H9 (cell line): Measurements from ENCODE around the gene NEK5. TPM values are rescaled to one million over a fixed set of nuclear protein-coding genes. Genes with fewer than 3 reads are reported as not detected.

ENCODE experiments used
- DNase-seq: peaks from one replicate; pipeline ENCODE4 v3.0.0-alpha.2; 2017
- H2AFZ ChIP-seq: one replicate; pipeline ENCODE4 v1.6.1; 2013; ENCODE audit warnings: mild to moderate bottlenecking, low read length, control low read depth, moderate library complexity
- H2AK5ac ChIP-seq: 2 replicates; pipeline ENCODE4 v1.6.1; 2013; ENCODE audit warnings: low read length, control low read depth, mixed read lengths; ENCODE audit not compliant: insufficient read length
- H2BK120ac ChIP-seq: one replicate; pipeline ENCODE4 v1.6.1; 2013; ENCODE audit warnings: low read depth, mild to moderate bottlenecking, low read length, control low read depth, inconsistent platforms; ENCODE audit not compliant: poor library complexity, severe bottlenecking
- H2BK12ac ChIP-seq: 2 replicates; pipeline ENCODE4 v1.6.1; 2013; ENCODE audit warnings: low read length, control low read depth, mixed read lengths, low read depth; ENCODE audit not compliant: insufficient read length
- H2BK15ac ChIP-seq: 2 replicates; pipeline ENCODE4 v1.6.1; 2013; ENCODE audit warnings: low read depth, low read length, control low read depth
- H2BK20ac ChIP-seq: one replicate; pipeline ENCODE4 v1.6.1; 2013; ENCODE audit warnings: low read depth, mild to moderate bottlenecking, low read length, control low read depth, inconsistent platforms; ENCODE audit not compliant: poor library complexity, severe bottlenecking
- H2BK5ac ChIP-seq: 2 replicates; pipeline ENCODE4 v1.6.1; 2013; ENCODE audit warnings: low read length, control low read depth, mixed read lengths; ENCODE audit not compliant: insufficient read length
- H3K14ac ChIP-seq: 2 replicates; pipeline ENCODE4 v1.6.1; 2013; ENCODE audit warnings: low read length, control low read depth; ENCODE audit not compliant: insufficient read depth
- H3K18ac ChIP-seq: 2 replicates; pipeline ENCODE4 v1.6.1; 2013; ENCODE audit warnings: low read depth, mild to moderate bottlenecking, mixed read lengths, low read length, control low read depth; ENCODE audit not compliant: insufficient read length
- H3K23ac ChIP-seq: 2 replicates; pipeline ENCODE4 v1.6.1; 2013; ENCODE audit warnings: low read length, control low read depth, mixed read lengths, low read depth; ENCODE audit not compliant: insufficient read length
- H3K23me2 ChIP-seq: 2 replicates; pipeline ENCODE4 v1.6.1; 2013; ENCODE audit warnings: low read depth, mild to moderate bottlenecking, mixed read lengths, low read length, control low read depth; ENCODE audit not compliant: insufficient read length, poor library complexity, severe bottlenecking
- H3K27ac ChIP-seq: 2 replicates; pipeline ENCODE4 v1.5.1; 2013; ENCODE audit warnings: low read length, control low read depth, mixed read lengths, low read depth; ENCODE audit not compliant: insufficient read length
- H3K27me3 ChIP-seq: 2 replicates; pipeline ENCODE4 v1.6.1; 2013; ENCODE audit warnings: low read length, control low read depth, inconsistent platforms; ENCODE audit not compliant: insufficient read depth
- H3K4ac ChIP-seq: 2 replicates; pipeline ENCODE4 v1.6.1; 2013; ENCODE audit warnings: low read depth, mild to moderate bottlenecking, control low read depth, inconsistent platforms, low read length, moderate library complexity
- H3K4me1 ChIP-seq: 2 replicates; pipeline ENCODE4 v1.6.1; 2013; ENCODE audit warnings: low read length, control low read depth, inconsistent platforms; ENCODE audit not compliant: insufficient read depth
- H3K4me2 ChIP-seq: 2 replicates; pipeline ENCODE4 v1.6.1; 2013; ENCODE audit warnings: low read length, control low read depth, mixed read lengths; ENCODE audit not compliant: insufficient read length, insufficient read depth
- H3K56ac ChIP-seq: 2 replicates; pipeline ENCODE4 v1.6.1; 2013; ENCODE audit warnings: low read depth, mild to moderate bottlenecking, mixed read lengths, low read length, control low read depth; ENCODE audit not compliant: insufficient read length
- H3K79me1 ChIP-seq: 2 replicates; pipeline ENCODE4 v1.6.1; 2013; ENCODE audit warnings: low read depth, mild to moderate bottlenecking, moderate library complexity, low read length, control low read depth, inconsistent platforms; ENCODE audit not compliant: insufficient read depth, poor library complexity, severe bottlenecking
- H3K79me2 ChIP-seq: 2 replicates; pipeline ENCODE4 v1.6.1; 2013; ENCODE audit warnings: low read length, control low read depth, inconsistent platforms; ENCODE audit not compliant: insufficient read depth
- H3K9ac ChIP-seq: 2 replicates; pipeline ENCODE4 v1.6.1; 2013; ENCODE audit warnings: low read length, control low read depth, mixed read lengths; ENCODE audit not compliant: insufficient read length; ENCODE audit errors: extremely low read depth
- H3K9me3 ChIP-seq: one replicate; pipeline ENCODE4 v1.6.1; 2013; ENCODE audit warnings: low read depth, low read length, inconsistent platforms; ENCODE audit not compliant: control insufficient read depth
- H3T11ph ChIP-seq: one replicate; pipeline ENCODE4 v1.6.1; 2013; ENCODE audit warnings: mild to moderate bottlenecking, low read length, control low read depth, inconsistent platforms
- H4K20me1 ChIP-seq: one replicate; pipeline ENCODE4 v1.6.1; 2013; ENCODE audit not compliant: control insufficient read depth, insufficient read length, insufficient read depth
- H4K5ac ChIP-seq: 2 replicates; pipeline ENCODE4 v1.6.1; 2013; ENCODE audit warnings: low read depth, mild to moderate bottlenecking, mixed read lengths, low read length, control low read depth; ENCODE audit not compliant: insufficient read length
- H4K8ac ChIP-seq: replicated peaks from 2 replicates; pipeline ENCODE4 v1.6.1; 2013; ENCODE audit warnings: low read length, control low read depth, mixed read lengths, low read depth; ENCODE audit not compliant: insufficient read length
- H4K91ac ChIP-seq: 2 replicates; pipeline ENCODE4 v1.6.1; 2013; ENCODE audit warnings: low read depth, mild to moderate bottlenecking, moderate library complexity, mixed read lengths, low read length, control low read depth; ENCODE audit not compliant: insufficient read length
- H3K27ac Mint-ChIP-seq, 3 experiments: 2 replicates in 2 of 3; 3 replicates in 1 of 3; pipeline ENCODE4 v1.8.0; 2020 to 2021; ENCODE audit warnings: mixed read lengths in 3 of 3, mild to moderate bottlenecking in 1 of 3, moderate library complexity in 1 of 3
- H3K27me3 Mint-ChIP-seq: 2 replicates; pipeline ENCODE4 v1.8.0; 2021; ENCODE audit warnings: low read depth, mild to moderate bottlenecking, moderate library complexity, mixed read lengths
- H3K36me3 Mint-ChIP-seq, 3 experiments: 2 replicates in 2 of 3; 3 replicates in 1 of 3; pipeline ENCODE4 v1.8.0; 2020 to 2021; ENCODE audit warnings: low read depth in 3 of 3, mixed read lengths in 3 of 3; ENCODE audit not compliant: insufficient read depth in 1 of 3
- H3K4me1 Mint-ChIP-seq, 2 experiments: 2 replicates each; pipeline ENCODE4 v1.8.0; 2020; ENCODE audit warnings: mixed read lengths in 2 of 2
- H3K4me3 Mint-ChIP-seq, 2 experiments: 2 replicates in 1 of 2; 3 replicates in 1 of 2; pipeline ENCODE4 v1.8.0; 2020 to 2021; ENCODE audit warnings: mild to moderate bottlenecking in 2 of 2, mixed read lengths in 2 of 2, moderate library complexity in 1 of 2
- H3K9me3 Mint-ChIP-seq, 2 experiments: 2 replicates in 1 of 2; 3 replicates in 1 of 2; pipeline ENCODE4 v1.8.0; 2020; ENCODE audit warnings: mild to moderate bottlenecking in 2 of 2, mixed read lengths in 2 of 2, moderate library complexity in 1 of 2
- WGBS: extraction: QIAGEN DNeasy Blood & Tissue Kit; methylation state at CpG from one replicate; pipeline ENCODE4 v1.1.7; 2013; ENCODE audit warnings: missing lambda C conversion rate, low lambda C conversion rate, mixed read lengths; ENCODE audit not compliant: insufficient read length; ENCODE audit errors: extremely low coverage; 5-methylcytosine and 5-hydroxymethylcytosine counted together
- total RNA-seq: library from RNA; stranded (reverse); gene quantifications from 2 replicates; pipeline ENCODE4 v1.2.1, GENCODE V29; 2021
- TF ChIP-seq, protein P1 (sequence below): fragments of 200-600 bp; sonication (generic); conservative IDR thresholded peaks from 3 replicates; pipeline ENCODE4 v1.8.0; 2021; ENCODE audit warnings: antibody characterized with exemption, mild to moderate bottlenecking

Gene NEK5
- total RNA-seq, 1 experiment from 2014 or later: 0.26 TPM

GRCh38 chr13:52027832-52028231 lies 101.0 kb downstream of the NEK5 start:
- no peak overlapping the region for H3K27ac Mint-ChIP-seq

More at GRCh38 chr13:52027832-52028231, 101.0 kb downstream of the NEK5 start:
- H3K18ac ChIP-seq: no peak overlapping the region
- H3K4me1 ChIP-seq: no peaks in the 10 kb centered on the region
- no peak overlapping the region for H2BK15ac ChIP-seq
- no CpG with 5 or more reads among the region's 1 CpG for WGBS
- no peak overlapping the region for H3K56ac ChIP-seq
- no peaks in the 10 kb centered on the region for H3K9me3 ChIP-seq
- H3K27me3 Mint-ChIP-seq: no peaks in the 10 kb centered on the region
- no peak overlapping the region for H3K9ac ChIP-seq
- H3K4me1 Mint-ChIP-seq: no peaks in the 10 kb centered on the region
- no peaks in the 10 kb centered on the region for H3K23me2 ChIP-seq
- peaks cover 34 to 82% (median 72%) of the 10 kb centered on the region in 3 experiments for H3K36me3 Mint-ChIP-seq
- no peak for DNase-seq
- no peak overlapping the region for H2AFZ ChIP-seq
- no peak overlapping the region for H3K4ac ChIP-seq
- H4K5ac ChIP-seq: no peak overlapping the region
- H3T11ph ChIP-seq: no peak overlapping the region
- no peak overlapping the region for H4K91ac ChIP-seq
- no peak overlapping the region for H2BK120ac ChIP-seq
- no peak overlapping the region for H2BK20ac ChIP-seq
- H3K9me3 Mint-ChIP-seq: peaks cover 2 to 26% of the 10 kb centered on the region in 2 experiments; a peak in 3 of 5 replicates
- no peak overlapping the region for H2BK12ac ChIP-seq
- no peak overlapping the region for H3K27ac ChIP-seq
- no peak overlapping the region for H2BK5ac ChIP-seq
- H3K4me2 ChIP-seq: no peak overlapping the region
- peaks cover 2% of the 10 kb centered on the region for H3K79me1 ChIP-seq
- H2AK5ac ChIP-seq: no peak overlapping the region
- peaks cover 4% of the 10 kb centered on the region for H4K20me1 ChIP-seq
- no peak overlapping the region for H4K8ac ChIP-seq
- no peak overlapping the region for H3K4me3 Mint-ChIP-seq
- no peaks in the 10 kb centered on the region for H3K27me3 ChIP-seq
- TF ChIP-seq, protein P1, sequence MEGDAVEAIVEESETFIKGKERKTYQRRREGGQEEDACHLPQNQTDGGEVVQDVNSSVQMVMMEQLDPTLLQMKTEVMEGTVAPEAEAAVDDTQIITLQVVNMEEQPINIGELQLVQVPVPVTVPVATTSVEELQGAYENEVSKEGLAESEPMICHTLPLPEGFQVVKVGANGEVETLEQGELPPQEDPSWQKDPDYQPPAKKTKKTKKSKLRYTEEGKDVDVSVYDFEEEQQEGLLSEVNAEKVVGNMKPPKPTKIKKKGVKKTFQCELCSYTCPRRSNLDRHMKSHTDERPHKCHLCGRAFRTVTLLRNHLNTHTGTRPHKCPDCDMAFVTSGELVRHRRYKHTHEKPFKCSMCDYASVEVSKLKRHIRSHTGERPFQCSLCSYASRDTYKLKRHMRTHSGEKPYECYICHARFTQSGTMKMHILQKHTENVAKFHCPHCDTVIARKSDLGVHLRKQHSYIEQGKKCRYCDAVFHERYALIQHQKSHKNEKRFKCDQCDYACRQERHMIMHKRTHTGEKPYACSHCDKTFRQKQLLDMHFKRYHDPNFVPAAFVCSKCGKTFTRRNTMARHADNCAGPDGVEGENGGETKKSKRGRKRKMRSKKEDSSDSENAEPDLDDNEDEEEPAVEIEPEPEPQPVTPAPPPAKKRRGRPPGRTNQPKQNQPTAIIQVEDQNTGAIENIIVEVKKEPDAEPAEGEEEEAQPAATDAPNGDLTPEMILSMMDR: no peak
- no peak overlapping the region for H3K14ac ChIP-seq
- no peak overlapping the region for H3K23ac ChIP-seq
- no peaks in the 10 kb centered on the region for H3K79me2 ChIP-seq
